ENCODE measurements around the gene IL18R1. TPM values are rescaled to one million over a fixed set of nuclear protein-coding genes. Genes with fewer than 3 reads are reported as not detected.

IL18R1 gene
- total RNA-seq, 1 experiment from 2014 or later = not detected

- H3K36me3 ChIP-seq = no peaks in the 10 kb centered on the region
- H3K27me3 ChIP-seq = no peaks in the 10 kb centered on the region
- DNase-seq = no peak
- no peak overlapping the region for H3K4me3 ChIP-seq
- H3K9me3 ChIP-seq = 0 out of 2 replicates have a peak, but pooled peaks cover 2% of the 10 kb centered on the region
Measured at GRCh38 chr2:102366406-102367112, 11.0 kb downstream of the IL18R1 start.

- Histone ChIP-seq H3K27me3 (no peaks in the 10 kb centered on the region), H3K36me3 (no peaks in the 10 kb centered on the region), H3K4me3 (no peak overlapping the region), H3K9me3 (0 out of 2 replicates have a peak, but pooled peaks cover 2% of the 10 kb centered on the region)
- no peak for DNase-seq
Measured at GRCh38 chr2:102367331-102367971, 11.9 kb downstream of the IL18R1 start.

- Histone ChIP-seq H3K9me3 (0 out of 2 replicates have a peak, but pooled peaks cover 2% of the 10 kb centered on the region), H3K4me3 (no peak overlapping the region), H3K27me3 (no peaks in the 10 kb centered on the region), H3K36me3 (no peaks in the 10 kb centered on the region)
- DNase-seq = no peak
Measured at GRCh38 chr2:102368461-102369109, 13.0 kb downstream of the IL18R1 start.

- H3K9me3 ChIP-seq = 0 out of 2 replicates have a peak, but pooled peaks cover 2% of the 10 kb centered on the region
- no peak overlapping the region for H3K4me3 ChIP-seq
- no peaks in the 10 kb centered on the region for H3K27me3 ChIP-seq
- H3K36me3 ChIP-seq = no peaks in the 10 kb centered on the region
- DNase-seq = no peak
Measured at GRCh38 chr2:102369866-102370265, 14.3 kb downstream of the IL18R1 start.

- Histone ChIP-seq H3K9me3 (no peaks in the 10 kb centered on the region), H3K4me3 (no peak overlapping the region), H3K36me3 (no peaks in the 10 kb centered on the region), H3K27me3 (no peaks in the 10 kb centered on the region)
- no peak for DNase-seq
Measured at GRCh38 chr2:102376052-102376591, 20.5 kb downstream of the IL18R1 start.

GRCh38 chr2:102383722-102384121, 28.1 kb downstream of the IL18R1 start:
- Histone ChIP-seq H3K9me3 (0 out of 2 replicates have a peak, but pooled peaks cover 3% of the 10 kb centered on the region), H3K36me3 (no peaks in the 10 kb centered on the region), H3K4me3 (no peak overlapping the region), H3K27me3 (no peaks in the 10 kb centered on the region)
- DNase-seq = no peak

- H3K27me3 ChIP-seq = no peaks in the 10 kb centered on the region
- DNase-seq = no peak
- 0 out of 2 replicates have a peak, but pooled peaks cover 3% of the 10 kb centered on the region for H3K9me3 ChIP-seq
- H3K4me3 ChIP-seq = no peak overlapping the region
- H3K36me3 ChIP-seq = no peaks in the 10 kb centered on the region
Measured at GRCh38 chr2:102385522-102385921, 29.9 kb downstream of the IL18R1 start.

- DNase-seq = no peak
- Histone ChIP-seq H3K27me3 (no peaks in the 10 kb centered on the region), H3K9me3 (0 out of 2 replicates have a peak, but pooled peaks cover 3% of the 10 kb centered on the region), H3K36me3 (no peaks in the 10 kb centered on the region), H3K4me3 (no peak overlapping the region)
Measured at GRCh38 chr2:102386004-102386403, 30.4 kb downstream of the IL18R1 start.

GRCh38 chr2:102386867-102387541, 31.4 kb downstream of the IL18R1 start:
- no peaks in the 10 kb centered on the region for H3K27me3 ChIP-seq
- 0 out of 2 replicates have a peak, but pooled peaks cover 3% of the 10 kb centered on the region for H3K9me3 ChIP-seq
- H3K4me3 ChIP-seq = no peak overlapping the region
- DNase-seq = no peak
- no peaks in the 10 kb centered on the region for H3K36me3 ChIP-seq

- H3K27me3 ChIP-seq = no peaks in the 10 kb centered on the region
- no peak for DNase-seq
- H3K36me3 ChIP-seq = no peaks in the 10 kb centered on the region
- no peaks in the 10 kb centered on the region for H3K9me3 ChIP-seq
- H3K4me3 ChIP-seq = no peak overlapping the region
Measured at GRCh38 chr2:102387763-102388546, 32.4 kb downstream of the IL18R1 start.

- no peaks in the 10 kb centered on the region for H3K27me3 ChIP-seq
- H3K9me3 ChIP-seq = no peaks in the 10 kb centered on the region
- H3K4me3 ChIP-seq = no peak overlapping the region
- no peaks in the 10 kb centered on the region for H3K36me3 ChIP-seq
- no peak for DNase-seq
Measured at GRCh38 chr2:102391565-102391964, 36.0 kb downstream of the IL18R1 start.

- no peaks in the 10 kb centered on the region for H3K9me3 ChIP-seq
- H3K36me3 ChIP-seq = no peaks in the 10 kb centered on the region
- H3K4me3 ChIP-seq = no peak overlapping the region
- DNase-seq = no peak
- no peaks in the 10 kb centered on the region for H3K27me3 ChIP-seq
Measured at GRCh38 chr2:102392096-102392495, 36.5 kb downstream of the IL18R1 start.

- no peaks in the 10 kb centered on the region for H3K36me3 ChIP-seq
- H3K4me3 ChIP-seq = no peak overlapping the region
- no peaks in the 10 kb centered on the region for H3K9me3 ChIP-seq
- no peaks in the 10 kb centered on the region for H3K27me3 ChIP-seq
- DNase-seq = no peak
Measured at GRCh38 chr2:102392942-102393341, 37.3 kb downstream of the IL18R1 start.

- H3K9me3 ChIP-seq = no peaks in the 10 kb centered on the region
Measured at GRCh38 chr2:102396012-102396411, 40.4 kb downstream of the IL18R1 start.

GRCh38 chr2:102397209-102397608, 41.6 kb downstream of the IL18R1 start:
- no peaks in the 10 kb centered on the region for H3K9me3 ChIP-seq
- H3K4me3 ChIP-seq = no peak overlapping the region
- H3K27me3 ChIP-seq = no peaks in the 10 kb centered on the region
- H3K36me3 ChIP-seq = no peaks in the 10 kb centered on the region
- no peak for DNase-seq

More at GRCh38 chr2:102396012-102396411, 40.4 kb downstream of the IL18R1 start:
- DNase-seq = no peak
- Histone ChIP-seq H3K36me3 (no peaks in the 10 kb centered on the region), H3K27me3 (no peaks in the 10 kb centered on the region), H3K4me3 (no peak overlapping the region)

All from MG63 (cell line).